Endometrium (tissue), 2 donors: ENCODE results near the gene RAPGEF1.

ENCODE experiments used
- FAIRE-seq: peaks from 2 replicates; lab custom pipeline; 2012; peaks lifted over from hg19 to GRCh38; lab: Jason Lieb, UNC
- donor health status: control.
- donor health status: control.

The RAPGEF1 gene

GRCh38 chr9:131601683-131602181, 138.1 kb downstream of the RAPGEF1 start:
- FAIRE-seq: no peak

- no peak for FAIRE-seq
Observed at GRCh38 chr9:131598121-131598520, 141.8 kb downstream of the RAPGEF1 start.

GRCh38 chr9:131597246-131597645, 142.6 kb downstream of the RAPGEF1 start:
- no peak for FAIRE-seq

- no peak for FAIRE-seq
Observed at GRCh38 chr9:131596430-131596743, 143.5 kb downstream of the RAPGEF1 start.

GRCh38 chr9:131595696-131596429, 144.0 kb downstream of the RAPGEF1 start:
- no peak for FAIRE-seq

GRCh38 chr9:131594906-131595665, 144.8 kb downstream of the RAPGEF1 start:
- no peak for FAIRE-seq

- FAIRE-seq: no peak
Observed at GRCh38 chr9:131593936-131594665, 145.8 kb downstream of the RAPGEF1 start.

- FAIRE-seq: no peak
Observed at GRCh38 chr9:131593091-131593820, 146.6 kb downstream of the RAPGEF1 start.

GRCh38 chr9:131591845-131592208, 148.0 kb downstream of the RAPGEF1 start:
- no peak for FAIRE-seq

- no peak for FAIRE-seq
Observed at GRCh38 chr9:131590907-131591844, 148.7 kb downstream of the RAPGEF1 start.

GRCh38 chr9:131590449-131590848, 149.4 kb downstream of the RAPGEF1 start:
- FAIRE-seq: no peak

- FAIRE-seq: no peak
Observed at GRCh38 chr9:131589993-131590392, 149.9 kb downstream of the RAPGEF1 start.

- FAIRE-seq: no peak
Observed at GRCh38 chr9:131589124-131589711, 150.7 kb downstream of the RAPGEF1 start.

- FAIRE-seq: no peak
Observed at GRCh38 chr9:131588396-131588795, 151.5 kb downstream of the RAPGEF1 start.

- FAIRE-seq: no peak
Observed at GRCh38 chr9:131587906-131588305, 152.0 kb downstream of the RAPGEF1 start.

- FAIRE-seq: no peak
Observed at GRCh38 chr9:131587331-131587730, 152.5 kb downstream of the RAPGEF1 start.

GRCh38 chr9:131585375-131585774, 154.5 kb downstream of the RAPGEF1 start:
- FAIRE-seq: no peak

- FAIRE-seq: no peak
Observed at GRCh38 chr9:131584858-131585257, 155.0 kb downstream of the RAPGEF1 start.

GRCh38 chr9:131583836-131584555, 155.9 kb downstream of the RAPGEF1 start:
- no peak for FAIRE-seq

- FAIRE-seq: no peak
Observed at GRCh38 chr9:131583337-131583645, 156.6 kb downstream of the RAPGEF1 start.
